Stimulated activated naive CD8-positive, alpha-beta T cell treated with anti-CD3 and anti-CD28 coated beads, Interleukin-15, Interleukin-2, amounts not matched to agents 100 U/mL and 50 U/mL, for 24 hours (primary cell): ENCODE data around the gene EPHB3.

ENCODE experiments used
- ATAC-seq: fragments of 150-1000 bp; cut with Tn5 transposase; one replicate; pipeline ENCODE4 v1.10.0; 2021
- DNase-seq: peaks from one replicate; pipeline ENCODE4 v3.0.0; 2021

EPHB3 gene

DNA sequence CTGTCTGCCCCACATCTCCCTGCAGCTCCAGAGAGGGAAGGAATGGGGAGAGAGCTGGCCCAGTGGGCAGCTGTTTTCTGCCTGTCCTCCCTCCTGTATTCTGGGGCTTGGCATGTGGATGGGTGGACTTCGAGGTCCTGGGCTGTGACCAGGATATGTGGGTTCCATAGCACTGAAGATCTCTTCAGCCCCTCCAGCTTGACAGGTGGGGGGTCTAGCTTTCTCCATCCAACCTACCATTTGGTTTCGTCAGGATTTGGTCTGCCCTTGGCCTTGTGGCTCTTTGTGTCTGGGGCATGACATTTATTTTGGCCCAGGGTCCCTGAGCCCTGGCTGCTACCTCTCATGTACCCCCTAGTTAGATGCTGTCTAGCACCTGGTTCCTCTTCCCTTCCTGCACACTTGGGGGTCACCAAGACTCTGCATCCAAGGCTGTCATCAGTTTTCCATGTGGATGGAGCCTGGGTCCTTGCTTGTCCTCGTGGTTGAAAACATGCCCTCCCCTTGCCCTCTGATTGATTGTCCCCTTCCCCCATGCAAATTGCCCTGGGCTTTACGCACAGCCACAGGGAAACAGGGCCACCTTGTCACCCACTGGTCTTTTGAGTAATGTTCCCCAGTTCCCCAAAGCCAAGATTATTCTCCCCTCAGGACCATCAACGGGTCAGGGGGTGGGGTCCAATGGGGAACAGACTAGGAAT is 3.2 kb downstream of the EPHB3 start:
- no peak for ATAC-seq

DNA sequence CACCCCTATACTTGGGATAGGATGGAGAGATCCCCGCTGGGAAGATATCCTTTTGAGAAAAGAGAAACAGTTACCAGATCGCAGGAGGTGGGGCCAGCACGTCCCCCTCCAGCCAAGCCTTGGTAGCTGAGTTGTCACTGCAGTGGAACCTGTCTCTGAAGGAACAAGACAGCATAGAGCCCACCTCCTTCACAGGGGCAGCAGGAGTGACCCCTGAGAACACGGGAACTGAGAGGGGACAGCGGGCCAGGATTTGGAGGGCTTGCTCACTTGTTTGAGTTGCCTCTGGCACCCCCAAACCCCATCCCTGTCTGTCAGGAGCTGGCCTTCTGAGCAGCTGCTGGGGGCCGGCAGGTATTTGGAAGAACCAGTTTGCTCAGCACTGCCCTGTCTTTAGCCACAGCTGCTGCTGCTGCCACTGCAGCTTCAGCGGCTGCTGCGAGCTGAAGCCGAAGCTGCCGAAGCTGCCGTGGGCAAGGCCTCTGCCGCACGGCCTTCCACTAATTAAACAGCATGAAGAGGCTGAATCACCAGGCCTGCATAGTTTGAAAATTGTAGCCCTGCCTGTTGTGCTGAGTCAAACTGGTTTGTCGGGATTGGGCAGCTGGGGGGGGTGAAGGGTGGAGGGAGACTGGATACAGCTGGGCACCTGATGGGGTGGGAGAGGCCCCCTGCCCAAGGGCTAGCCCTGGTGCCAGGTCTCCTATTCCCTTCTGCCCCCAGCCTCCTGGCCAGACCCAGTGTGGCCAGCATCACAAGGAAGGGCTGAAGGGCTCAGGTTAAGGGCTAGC is 4.0 kb downstream of the EPHB3 start:
- ATAC-seq (no peak), DNase-seq (no peak)

More for the DNA sequence above, 3.2 kb downstream of the EPHB3 start:
- DNase-seq = no peak

DNA sequence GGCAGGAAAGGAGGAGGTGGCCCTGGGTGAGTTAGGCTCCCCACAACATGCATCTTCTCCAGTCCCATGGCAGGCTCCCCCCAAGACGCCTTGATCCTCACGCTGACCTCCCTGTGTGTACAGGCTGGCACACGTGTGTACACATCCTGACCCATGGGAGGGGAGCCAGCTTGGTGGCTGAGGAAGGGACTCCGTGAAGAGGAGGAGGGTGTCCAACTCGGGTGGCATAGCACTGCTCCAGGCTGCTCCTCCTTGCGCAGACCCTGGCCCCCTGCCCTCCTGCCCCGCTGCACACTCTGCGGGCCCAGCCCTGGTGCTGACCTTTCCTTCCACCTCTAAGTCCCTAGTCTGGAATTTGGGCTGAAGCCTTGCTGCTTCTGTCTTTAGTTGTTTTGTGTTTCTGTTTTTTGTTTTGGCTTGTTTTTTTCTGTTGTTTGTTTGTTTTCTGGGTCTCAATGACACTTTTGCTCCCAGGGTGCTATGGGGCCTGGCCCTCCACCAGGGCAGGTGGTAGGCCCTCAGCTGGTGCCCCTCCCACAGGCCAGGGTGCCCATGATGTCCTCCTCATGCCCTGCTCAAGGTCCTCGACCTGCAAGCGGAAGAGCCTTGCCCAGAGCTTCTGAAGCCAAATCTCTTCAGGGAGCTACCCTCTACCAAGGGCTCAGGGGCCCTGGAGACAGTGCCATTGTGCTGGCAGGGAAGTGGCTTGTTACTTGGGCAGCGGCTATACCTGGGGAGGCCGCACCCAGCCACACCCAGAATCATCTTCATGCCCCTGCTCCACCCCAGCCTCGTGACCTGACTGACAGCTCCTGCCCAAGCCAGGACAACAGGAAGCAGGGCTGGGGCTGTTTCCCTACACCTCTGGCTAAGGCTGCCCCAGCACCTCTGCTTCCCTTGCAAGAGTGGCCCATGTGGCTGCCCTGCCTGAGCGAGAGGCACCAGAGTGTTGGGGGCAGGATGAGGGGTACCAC is 5.1 kb downstream of the EPHB3 start:
- ATAC-seq = no peak

DNA sequence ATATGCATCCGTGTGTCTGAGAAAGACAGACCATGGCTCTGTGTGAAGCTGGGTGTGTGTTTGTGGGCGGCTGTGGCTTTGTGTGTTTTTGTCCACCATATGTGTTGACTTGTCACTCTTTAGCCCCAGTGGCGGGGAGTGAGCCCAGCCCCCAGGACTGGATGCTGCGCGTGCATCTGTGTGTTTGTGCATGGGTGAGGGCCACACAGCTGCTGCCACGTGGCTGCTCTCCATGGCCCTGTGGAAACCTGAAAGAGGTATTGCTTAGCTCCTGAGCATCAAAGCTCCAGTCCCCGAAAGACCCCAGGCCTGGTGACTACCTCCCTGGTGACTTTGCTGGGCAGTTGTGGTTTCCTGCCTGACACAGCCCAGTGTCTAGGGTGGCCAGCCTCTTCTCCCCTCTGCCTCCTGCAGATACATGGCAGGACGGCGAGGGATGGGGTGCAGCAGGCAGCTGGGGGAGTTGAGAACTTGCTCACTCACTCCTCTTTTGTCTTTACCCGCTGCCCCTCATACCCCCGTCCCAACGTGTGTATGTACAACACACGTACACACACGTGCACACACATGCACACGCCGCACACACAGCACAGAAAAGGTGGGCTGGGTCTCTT is 6.5 kb downstream of the EPHB3 start:
- ATAC-seq (no peak), DNase-seq (no peak)

More for the DNA sequence above, 5.1 kb downstream of the EPHB3 start:
- DNase-seq = no peak

DNA sequence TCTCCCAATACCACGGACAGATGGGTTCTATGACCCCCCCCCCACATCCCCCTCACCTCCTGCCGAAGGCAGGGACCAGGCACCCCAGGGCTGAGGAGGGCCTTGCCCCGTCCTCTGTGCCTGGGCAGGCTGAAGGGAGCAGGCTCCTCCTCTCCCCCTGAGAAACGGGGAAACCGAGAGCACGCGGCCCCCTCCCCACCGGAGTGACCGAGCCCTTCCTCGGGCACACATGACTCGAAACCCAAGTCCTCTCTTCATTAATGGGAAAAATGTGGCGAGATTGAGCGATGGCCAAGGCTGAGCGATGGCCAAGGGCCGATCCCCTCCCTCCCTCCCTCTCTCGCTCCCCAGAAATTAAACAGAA is 7.0 kb downstream of the EPHB3 start:
- ATAC-seq = no peak

DNA sequence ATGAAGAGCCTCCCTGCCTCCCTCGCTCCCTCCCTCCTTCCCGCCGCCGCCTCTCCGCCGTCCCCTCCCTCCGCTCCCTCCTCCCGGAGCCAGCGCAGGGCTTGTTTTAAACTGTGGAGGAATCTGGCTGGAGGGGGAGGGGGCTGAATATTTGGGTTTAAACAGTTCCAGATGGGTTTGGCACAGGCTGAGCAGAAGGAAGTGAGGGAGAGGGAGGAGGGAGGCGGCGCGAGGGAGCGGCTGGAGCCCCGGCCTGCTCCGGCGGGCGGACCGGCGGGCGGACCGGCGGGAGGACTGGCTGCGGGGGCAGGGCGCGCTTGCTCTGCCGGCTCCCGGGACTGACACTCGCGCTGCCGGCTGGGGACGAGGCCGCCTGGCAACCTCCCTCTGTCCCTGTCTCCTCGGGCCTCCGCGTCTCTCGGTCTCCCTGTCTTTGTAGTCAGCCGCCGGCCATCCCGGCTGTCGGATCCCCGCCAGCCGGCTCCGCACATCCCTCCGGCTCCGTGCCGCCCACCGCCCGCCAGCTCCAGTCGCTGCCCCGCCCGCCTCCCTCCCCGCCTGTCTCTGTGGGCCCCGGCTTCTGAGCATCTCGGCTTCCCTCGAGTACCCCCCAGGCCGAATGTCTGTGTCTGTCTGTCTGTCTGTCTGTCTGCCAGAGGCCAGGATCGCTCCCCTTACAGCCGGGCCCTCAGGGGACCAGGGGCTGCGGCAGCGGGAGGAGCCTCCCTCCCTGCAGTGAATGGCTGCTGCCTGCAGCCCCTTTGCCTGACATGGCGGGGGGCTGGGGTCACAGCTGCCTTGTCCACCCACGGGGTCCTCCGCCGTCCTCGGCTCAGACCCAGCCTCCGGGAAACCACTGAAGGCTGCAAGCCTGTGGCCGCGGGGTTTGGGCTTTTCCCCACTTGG is 7.6 kb downstream of the EPHB3 start:
- peak; percentile 26 for ATAC-seq
- DNase-seq = peak; percentile 33

More for the DNA sequence above, 7.0 kb downstream of the EPHB3 start:
- DNase-seq = no peak

DNA sequence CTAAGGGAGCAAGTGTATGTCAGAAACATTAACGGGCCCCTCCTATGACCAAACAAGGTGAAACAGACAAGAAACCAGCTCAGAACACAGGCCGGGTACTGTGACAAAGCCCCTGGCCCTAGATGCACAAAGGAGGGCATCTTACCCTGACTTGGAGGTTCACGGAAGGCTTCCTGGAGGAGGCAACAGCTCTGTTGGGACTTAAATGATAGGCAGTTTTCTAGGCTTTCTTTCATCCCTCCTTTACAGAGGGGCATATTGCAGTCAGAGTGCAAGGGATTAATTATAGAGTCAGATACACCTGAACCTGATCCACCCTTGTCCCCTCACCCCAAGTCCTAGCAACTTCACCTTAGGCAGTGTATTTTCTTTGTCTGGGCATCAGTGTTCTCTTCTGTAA is 8.4 kb downstream of the EPHB3 start:
- DNase-seq = no peak
- ATAC-seq = no peak

DNA sequence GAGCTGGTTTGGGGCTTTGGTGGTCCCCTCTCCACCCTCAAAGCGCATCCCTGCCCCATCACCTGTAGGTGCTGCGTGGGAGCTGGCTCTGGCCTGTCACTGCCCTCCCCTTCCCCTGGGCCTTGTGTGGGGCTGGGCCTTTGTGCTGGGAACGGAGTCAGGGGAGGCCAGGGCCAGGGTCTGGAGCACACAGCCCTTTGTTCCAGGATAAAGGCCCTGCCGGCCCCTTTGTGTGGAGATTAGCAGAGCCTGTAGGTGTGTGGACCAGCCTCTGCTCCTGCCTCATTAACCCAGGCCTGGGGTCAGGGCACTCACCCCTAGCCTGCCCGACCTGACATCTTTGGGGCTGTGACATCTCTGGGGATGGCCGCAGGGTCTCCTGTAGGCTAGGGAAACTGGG is 8.9 kb downstream of the EPHB3 start:
- DNase-seq (no peak), ATAC-seq (no peak)

DNA sequence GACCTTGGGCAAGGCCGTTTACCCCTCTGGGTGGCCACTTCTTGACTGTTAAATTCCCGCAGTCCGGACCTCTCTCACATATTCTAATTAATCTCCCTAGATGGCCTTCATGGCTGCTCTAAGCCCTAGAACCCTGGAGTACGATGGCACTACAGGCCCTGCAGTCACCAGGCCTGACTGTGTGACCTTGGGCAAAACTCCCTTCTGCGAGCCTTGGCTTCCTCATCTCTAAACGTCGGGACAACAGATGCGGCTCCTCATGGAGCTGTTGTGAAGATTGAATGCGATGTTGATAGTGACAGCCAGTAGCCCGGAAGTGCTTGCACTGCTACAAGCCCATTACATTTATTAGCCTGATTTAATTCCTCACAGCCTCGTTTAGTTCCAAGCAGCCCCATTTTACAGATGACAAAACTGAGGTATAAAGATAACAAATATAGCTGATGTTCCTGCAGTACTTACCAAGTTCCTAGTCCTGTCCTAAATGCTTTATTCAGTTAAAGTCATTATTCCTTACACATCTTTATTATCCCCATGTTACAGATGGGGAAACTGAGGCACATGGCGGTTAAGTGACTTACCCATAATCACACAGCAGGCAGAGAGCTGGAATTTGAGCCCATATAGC is 10.3 kb downstream of the EPHB3 start:
- DNase-seq = no peak
- no peak for ATAC-seq

DNA sequence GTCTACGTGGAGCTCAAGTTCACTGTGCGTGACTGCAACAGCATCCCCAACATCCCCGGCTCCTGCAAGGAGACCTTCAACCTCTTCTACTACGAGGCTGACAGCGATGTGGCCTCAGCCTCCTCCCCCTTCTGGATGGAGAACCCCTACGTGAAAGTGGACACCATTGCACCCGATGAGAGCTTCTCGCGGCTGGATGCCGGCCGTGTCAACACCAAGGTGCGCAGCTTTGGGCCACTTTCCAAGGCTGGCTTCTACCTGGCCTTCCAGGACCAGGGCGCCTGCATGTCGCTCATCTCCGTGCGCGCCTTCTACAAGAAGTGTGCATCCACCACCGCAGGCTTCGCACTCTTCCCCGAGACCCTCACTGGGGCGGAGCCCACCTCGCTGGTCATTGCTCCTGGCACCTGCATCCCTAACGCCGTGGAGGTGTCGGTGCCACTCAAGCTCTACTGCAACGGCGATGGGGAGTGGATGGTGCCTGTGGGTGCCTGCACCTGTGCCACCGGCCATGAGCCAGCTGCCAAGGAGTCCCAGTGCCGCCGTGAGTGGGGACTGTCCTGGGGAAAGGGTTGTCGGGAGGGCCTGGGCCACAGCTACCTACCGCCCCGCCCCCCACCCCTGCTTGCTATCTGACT is 11.2 kb downstream of the EPHB3 start:
- DNase-seq (no peak), ATAC-seq (no peak)

DNA sequence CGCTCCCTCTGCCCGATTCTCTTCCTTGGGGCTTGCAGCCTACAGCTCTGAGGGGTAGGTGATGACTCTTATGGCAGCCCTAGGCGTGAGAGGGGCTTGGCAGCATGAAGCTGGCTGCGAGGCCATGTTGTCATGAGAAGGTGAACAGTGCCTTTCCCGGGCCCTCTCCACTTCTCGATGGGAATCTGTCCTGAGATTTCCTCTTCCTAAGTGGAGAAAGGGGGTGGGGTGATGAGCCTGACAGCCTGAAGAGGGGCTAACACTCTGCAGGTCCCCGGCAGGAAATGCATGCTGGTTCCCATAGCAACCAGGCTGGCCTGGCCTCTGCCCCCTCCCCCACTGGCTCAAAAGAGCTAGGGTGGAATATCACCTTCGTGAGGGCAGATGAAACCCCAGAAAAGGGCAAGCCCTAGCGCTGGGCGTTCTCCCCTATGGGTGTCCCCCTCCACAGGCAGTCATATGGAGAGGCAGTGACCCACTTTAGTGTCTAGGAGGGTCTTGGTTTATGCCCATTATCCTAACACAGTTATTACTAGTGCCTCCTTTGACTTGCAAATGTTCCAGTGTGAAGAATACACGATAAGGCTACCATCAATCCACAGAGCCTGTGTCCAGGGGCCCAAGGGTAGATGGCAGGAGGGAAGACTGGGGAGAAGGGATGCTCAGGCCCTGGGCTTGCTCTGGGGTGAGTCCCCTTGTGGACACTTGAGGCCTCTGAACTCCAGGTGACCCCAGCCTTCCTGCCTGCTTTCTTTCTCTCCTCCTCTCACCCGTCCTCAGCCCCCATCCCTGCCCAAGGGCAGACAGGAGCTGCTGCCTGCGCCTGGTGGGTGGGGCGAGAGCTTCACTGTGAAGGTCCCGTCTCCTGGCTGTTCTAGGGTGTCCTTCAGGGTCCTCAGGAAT is 13.2 kb downstream of the EPHB3 start:
- ATAC-seq (no peak), DNase-seq (no peak)

DNA sequence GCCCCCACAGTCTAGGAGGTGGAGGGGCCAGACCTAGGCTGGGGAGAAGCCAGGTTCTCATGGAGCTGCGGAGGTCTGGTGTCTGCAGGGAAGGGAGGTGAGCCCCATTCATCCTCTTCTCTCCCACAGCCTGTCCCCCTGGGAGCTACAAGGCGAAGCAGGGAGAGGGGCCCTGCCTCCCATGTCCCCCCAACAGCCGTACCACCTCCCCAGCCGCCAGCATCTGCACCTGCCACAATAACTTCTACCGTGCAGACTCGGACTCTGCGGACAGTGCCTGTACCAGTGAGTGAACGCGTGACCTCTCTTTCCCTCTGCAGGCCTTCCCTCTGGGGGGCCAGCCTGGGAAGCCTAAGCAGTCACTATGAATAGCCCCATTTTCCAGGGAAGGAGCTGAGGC is 14.1 kb downstream of the EPHB3 start:
- no peak for ATAC-seq

DNA sequence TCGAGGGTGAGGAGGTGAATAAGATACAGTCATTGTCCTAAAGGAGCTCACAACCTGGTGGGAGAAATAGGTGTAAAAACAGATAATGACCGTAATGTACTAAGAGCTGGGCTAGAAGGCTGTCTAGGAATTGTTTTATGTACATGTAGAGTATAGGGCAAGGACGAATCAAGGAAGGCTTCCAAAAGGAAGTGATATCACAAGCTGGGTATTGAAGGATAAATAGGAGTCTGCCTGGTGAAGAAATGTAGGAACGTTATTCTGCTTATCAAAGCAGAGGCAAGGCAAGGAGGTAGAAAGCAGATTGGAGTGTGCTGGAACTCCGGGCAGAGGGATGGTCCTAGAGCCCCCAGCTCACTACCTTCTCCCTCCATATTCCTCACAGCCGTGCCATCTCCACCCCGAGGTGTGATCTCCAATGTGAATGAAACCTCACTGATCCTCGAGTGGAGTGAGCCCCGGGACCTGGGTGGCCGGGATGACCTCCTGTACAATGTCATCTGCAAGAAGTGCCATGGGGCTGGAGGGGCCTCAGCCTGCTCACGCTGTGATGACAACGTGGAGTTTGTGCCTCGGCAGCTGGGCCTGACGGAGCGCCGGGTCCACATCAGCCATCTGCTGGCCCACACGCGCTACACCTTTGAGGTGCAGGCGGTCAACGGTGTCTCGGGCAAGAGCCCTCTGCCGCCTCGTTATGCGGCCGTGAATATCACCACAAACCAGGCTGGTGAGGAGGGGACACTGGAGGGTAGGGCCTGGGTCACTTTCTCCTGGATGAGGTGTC is 15.1 kb downstream of the EPHB3 start:
- no peak for ATAC-seq
- no peak for DNase-seq

More for the DNA sequence above, 14.1 kb downstream of the EPHB3 start:
- no peak for DNase-seq

DNA sequence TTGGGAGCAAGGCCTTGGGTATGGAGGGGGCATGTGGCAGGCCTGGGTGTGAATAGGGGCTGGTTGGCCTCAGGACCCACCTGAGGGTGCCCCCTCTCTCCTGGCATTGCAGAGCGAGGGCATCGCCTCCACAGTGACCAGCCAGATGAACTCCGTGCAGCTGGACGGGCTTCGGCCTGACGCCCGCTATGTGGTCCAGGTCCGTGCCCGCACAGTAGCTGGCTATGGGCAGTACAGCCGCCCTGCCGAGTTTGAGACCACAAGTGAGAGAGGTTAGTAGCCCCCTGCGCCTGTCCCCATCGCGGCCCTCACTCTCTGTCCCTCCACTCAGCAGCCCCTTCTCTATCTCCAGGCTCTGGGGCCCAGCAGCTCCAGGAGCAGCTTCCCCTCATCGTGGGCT is 16.0 kb downstream of the EPHB3 start:
- ATAC-seq = no peak

DNA sequence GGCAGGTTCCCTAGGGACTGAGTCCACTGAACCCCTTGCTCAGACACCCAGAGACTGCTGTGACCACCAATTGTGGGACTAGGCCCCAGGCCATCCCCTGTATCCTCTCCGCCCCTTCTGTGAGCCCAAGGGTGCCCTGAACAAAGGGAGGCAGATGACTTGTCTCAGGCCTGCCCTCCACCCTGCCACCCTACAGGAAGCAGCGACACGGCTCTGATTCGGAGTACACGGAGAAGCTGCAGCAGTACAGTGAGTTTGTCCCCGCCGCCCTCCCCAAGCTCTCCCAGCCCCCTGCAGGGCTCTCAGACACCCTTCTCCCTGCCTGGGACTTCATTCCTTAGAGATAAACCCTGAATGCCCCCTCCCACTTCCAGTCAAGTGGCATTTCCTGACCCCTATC is 16.6 kb downstream of the EPHB3 start:
- ATAC-seq = no peak
- DNase-seq = no peak

More for the DNA sequence above, 16.0 kb downstream of the EPHB3 start:
- DNase-seq = no peak

DNA sequence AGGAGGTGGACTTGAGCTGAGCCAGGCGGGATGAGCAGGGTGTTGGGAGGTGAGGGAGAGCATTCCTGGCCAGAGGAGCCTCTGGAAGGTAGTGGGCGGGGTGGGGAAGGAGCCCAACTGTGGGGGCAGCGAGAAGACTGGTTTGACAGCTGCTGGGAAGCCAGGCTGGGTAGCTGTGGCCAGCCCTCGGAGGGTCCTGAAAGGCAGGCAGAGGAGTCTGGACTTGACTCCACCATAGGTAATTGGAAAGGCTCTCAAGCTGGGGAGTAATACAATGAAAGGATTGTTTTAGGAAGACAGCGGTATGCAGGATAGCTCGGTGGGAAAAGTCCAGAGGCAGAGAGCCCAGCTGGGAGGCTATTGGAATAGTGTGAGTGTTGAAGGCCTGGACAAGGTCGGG is 17.2 kb downstream of the EPHB3 start:
- no peak for ATAC-seq
- DNase-seq = no peak

DNA sequence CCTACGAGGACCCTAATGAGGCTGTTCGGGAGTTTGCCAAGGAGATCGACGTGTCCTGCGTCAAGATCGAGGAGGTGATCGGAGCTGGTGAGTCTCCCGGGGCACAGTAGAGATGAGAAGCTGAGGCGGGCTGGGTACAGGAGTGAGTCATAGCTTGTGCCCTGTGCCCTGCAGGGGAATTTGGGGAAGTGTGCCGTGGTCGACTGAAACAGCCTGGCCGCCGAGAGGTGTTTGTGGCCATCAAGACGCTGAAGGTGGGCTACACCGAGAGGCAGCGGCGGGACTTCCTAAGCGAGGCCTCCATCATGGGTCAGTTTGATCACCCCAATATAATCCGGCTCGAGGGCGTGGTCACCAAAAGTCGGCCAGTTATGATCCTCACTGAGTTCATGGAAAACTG is 17.9 kb downstream of the EPHB3 start:
- no peak for DNase-seq
- no peak for ATAC-seq

DNA sequence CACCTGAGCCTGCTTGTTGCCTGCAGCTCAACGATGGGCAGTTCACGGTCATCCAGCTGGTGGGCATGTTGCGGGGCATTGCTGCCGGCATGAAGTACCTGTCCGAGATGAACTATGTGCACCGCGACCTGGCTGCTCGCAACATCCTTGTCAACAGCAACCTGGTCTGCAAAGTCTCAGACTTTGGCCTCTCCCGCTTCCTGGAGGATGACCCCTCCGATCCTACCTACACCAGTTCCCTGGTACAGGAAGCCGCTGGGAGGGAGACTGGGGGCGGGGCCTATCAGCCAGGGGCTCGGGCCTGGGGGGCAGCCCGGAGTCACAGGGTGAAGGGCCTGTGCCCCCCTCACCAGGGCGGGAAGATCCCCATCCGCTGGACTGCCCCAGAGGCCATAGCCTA is 18.8 kb downstream of the EPHB3 start:
- ATAC-seq = no peak
- DNase-seq = no peak
